GM23338 (cell line): ENCODE measurements around the gene SGSH. TPM values are rescaled to one million over a fixed set of nuclear protein-coding genes. Genes with fewer than 3 reads are reported as not detected.

ENCODE experiments used
- ATAC-seq: fragments of 200-7000 bp; cut with Tn5 transposase; 3 replicates; pipeline ENCODE4 v1.9.1; 2020
- DNase-seq: peaks from one replicate; pipeline ENCODE4 v3.0.0-alpha.2; 2015; ENCODE audit warnings: low spot score
- H2AFZ ChIP-seq: fragments of 200-600 bp; sonication (generic); 2 replicates; pipeline ENCODE4 v1.8.0; 2016; ENCODE audit warnings: antibody characterized with exemption, mild to moderate bottlenecking, moderate library complexity
- H3F3A ChIP-seq: fragments of 200-600 bp; sonication (generic); replicated peaks from 2 replicates; pipeline ENCODE4 v1.8.0; 2017; ENCODE audit warnings: antibody characterized with exemption, mixed run types, low read depth
- H3K27ac ChIP-seq: fragments of 200-600 bp; sonication (generic); 2 replicates; pipeline ENCODE4 v1.6.1; 2016; ENCODE audit warnings: low read depth
- H3K27me3 ChIP-seq: fragments of 200-600 bp; sonication (generic); 2 replicates; pipeline ENCODE4 v1.8.0; 2016; ENCODE audit warnings: mild to moderate bottlenecking, mixed run types, moderate library complexity; ENCODE audit not compliant: insufficient read depth
- H3K36me3 ChIP-seq: fragments of 200-600 bp; sonication (generic); 2 replicates; pipeline ENCODE4 v1.8.0; 2016; ENCODE audit warnings: mild to moderate bottlenecking; ENCODE audit not compliant: insufficient read depth
- H3K4me1 ChIP-seq: fragments of 200-600 bp; sonication (generic); 2 replicates; pipeline ENCODE4 v1.8.0; 2016; ENCODE audit warnings: mild to moderate bottlenecking, moderate library complexity; ENCODE audit not compliant: insufficient read depth
- H3K4me2 ChIP-seq: fragments of 200-600 bp; sonication (generic); 2 replicates; pipeline ENCODE4 v1.7.1; 2017; ENCODE audit warnings: mixed run types
- H3K4me3 ChIP-seq: fragments of 200-600 bp; sonication (generic); 2 replicates; pipeline ENCODE4 v1.6.1; 2016; ENCODE audit warnings: mixed run types
- H3K79me2 ChIP-seq: fragments of 200-600 bp; sonication (generic); replicated peaks from 2 replicates; pipeline ENCODE4 v1.8.0; 2017; ENCODE audit warnings: mild to moderate bottlenecking; ENCODE audit not compliant: insufficient read depth
- H3K9me2 ChIP-seq: fragments of 200-600 bp; sonication (generic); 2 replicates; pipeline ENCODE4 v1.8.0; 2017; ENCODE audit not compliant: insufficient read depth
- H4K20me1 ChIP-seq: fragments of 200-600 bp; sonication (generic); replicated peaks from 2 replicates; pipeline ENCODE4 v1.8.0; 2017; ENCODE audit warnings: mild to moderate bottlenecking; ENCODE audit not compliant: insufficient read depth
- H3K27ac Mint-ChIP-seq: 2 replicates; pipeline ENCODE4 v1.8.0; 2020; ENCODE audit warnings: inconsistent platforms, mild to moderate bottlenecking, moderate library complexity, mixed read lengths
- H3K27me3 Mint-ChIP-seq: 3 replicates; pipeline ENCODE4 v1.8.0; 2022; ENCODE audit warnings: low read depth, mild to moderate bottlenecking, moderate library complexity, mixed read lengths, inconsistent platforms; ENCODE audit not compliant: insufficient read depth, poor library complexity
- H3K36me3 Mint-ChIP-seq: 3 replicates; pipeline ENCODE4 v1.8.0; 2021; ENCODE audit warnings: low read depth, mild to moderate bottlenecking, inconsistent platforms, moderate library complexity, mixed read lengths
- H3K4me1 Mint-ChIP-seq: 3 replicates; pipeline ENCODE4 v1.8.0; 2020; ENCODE audit warnings: mild to moderate bottlenecking, inconsistent platforms, mixed read lengths
- H3K4me3 Mint-ChIP-seq: 3 replicates; pipeline ENCODE4 v1.8.0; 2021; ENCODE audit warnings: moderate library complexity, mild to moderate bottlenecking, inconsistent platforms, mixed read lengths
- H3K9me3 Mint-ChIP-seq: 3 replicates; pipeline ENCODE4 v1.8.0; 2020; ENCODE audit warnings: moderate library complexity, mild to moderate bottlenecking, inconsistent platforms, mixed read lengths
- ETS1 ChIP-seq: IDR thresholded peaks from 2 replicates; pipeline ENCODE4 v1.6.1; 2016; ENCODE audit warnings: antibody characterized with exemption
- JUNB ChIP-seq: IDR thresholded peaks from one replicate; pipeline ENCODE4 v1.6.1; 2016; ENCODE audit warnings: antibody characterized with exemption; ENCODE audit not compliant: unreplicated experiment
- NANOG ChIP-seq: IDR thresholded peaks from 2 replicates; pipeline ENCODE4 v1.6.1; 2016; ENCODE audit warnings: antibody characterized with exemption, borderline replicate concordance
- POLR2AphosphoS5 ChIP-seq: IDR thresholded peaks from 2 replicates; pipeline ENCODE4 v1.6.1; 2016; ENCODE audit warnings: antibody characterized with exemption, low read depth
- ZNF114 ChIP-seq: fragments of 250-450 bp; sonication (Bioruptor Pico); IDR thresholded peaks from 2 replicates; pipeline ENCODE4 v1.5.0; 2020; ENCODE audit warnings: mild to moderate bottlenecking, moderate library complexity
- ZNF462 ChIP-seq: fragments of 250-450 bp; sonication (Bioruptor Pico); IDR thresholded peaks from 2 replicates; pipeline ENCODE4 v1.5.0; 2020; ENCODE audit warnings: mild to moderate bottlenecking, moderate library complexity
- polyA plus RNA-seq: library from polyadenylated mRNA; unstranded; fragments of >200 nt; fragmentation: Nextera tagmentation; extraction: Ambion mirVana; gene quantifications from 2 replicates; pipeline ENCODE4 v1.2.1, GENCODE V29; 2016
- total RNA-seq: library from RNA; depleted of rRNA; stranded (reverse); fragments of >200 nt; shearing (Covaris generic); gene quantifications from 2 replicates; pipeline ENCODE4 v1.2.3, GENCODE V29; 2014

The SGSH gene
- total and polyA plus RNA-seq, 2 experiments from 2014 or later: 9.6 to 17.5 TPM

DNA sequence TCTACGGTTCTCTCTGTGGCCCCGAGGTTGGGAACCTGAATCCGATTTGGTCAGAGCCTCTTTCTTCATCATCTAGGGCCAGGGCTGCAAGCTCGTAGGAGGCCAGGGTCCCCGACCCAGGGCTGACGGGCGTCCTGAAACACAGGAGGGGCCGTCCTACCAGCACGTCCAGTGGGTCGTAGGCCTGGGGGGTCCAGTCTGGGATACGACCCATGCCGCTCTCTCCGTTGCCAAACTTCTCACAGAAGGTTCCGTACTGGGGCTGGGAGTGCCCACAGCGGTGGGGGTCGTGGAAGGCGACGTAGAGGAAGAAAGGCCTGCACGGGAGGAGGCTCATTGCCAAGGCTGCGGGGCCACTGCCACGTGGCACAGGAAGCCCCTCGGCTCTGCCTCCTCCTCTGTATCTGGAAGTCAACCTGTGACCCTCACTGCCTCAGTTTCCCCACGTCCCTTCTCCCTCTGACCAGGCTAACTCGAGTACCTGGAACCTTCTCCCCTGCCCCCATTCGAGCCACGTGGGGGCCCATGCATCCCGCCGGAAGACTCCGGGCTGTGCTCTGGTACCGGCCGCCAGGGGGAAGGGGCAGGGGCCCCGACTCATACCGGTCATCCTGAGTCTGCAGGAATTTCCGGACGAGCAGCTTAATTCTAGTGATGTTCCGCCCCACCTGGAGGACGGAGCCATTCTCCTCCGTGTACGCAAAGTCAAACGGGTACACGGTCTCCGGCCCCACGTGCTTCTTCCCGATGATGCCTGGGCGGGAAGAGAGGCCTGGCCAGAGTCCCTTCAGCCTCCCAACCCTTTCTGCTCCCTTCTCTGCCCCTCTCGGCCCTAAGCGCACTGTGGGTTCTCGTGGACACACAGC, 5.9 kb downstream of the SGSH start (continued):
- TF ChIP-seq ZNF462 (CRISPR knock-in tag) (no peak), NANOG (no peak)

DNA sequence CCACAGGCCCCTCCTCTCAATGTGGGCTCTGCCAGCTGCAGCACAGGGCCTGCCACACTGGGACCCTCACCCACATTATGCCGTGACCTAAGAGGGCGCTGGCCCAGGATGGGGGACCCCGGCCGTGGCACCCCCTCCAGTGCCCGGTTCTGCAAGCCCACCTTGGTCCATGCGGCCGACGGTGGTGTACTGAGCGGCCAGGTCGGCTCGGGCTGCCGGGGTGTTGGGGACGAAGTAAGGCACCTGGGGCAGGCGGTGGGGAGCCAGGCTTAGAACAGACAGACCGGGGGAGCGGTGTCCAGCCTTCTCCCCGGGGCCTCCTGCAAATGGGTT, 6.5 kb downstream of the SGSH start:
- Histone ChIP-seq H3K4me3 (no peak overlapping the region), H3K4me1 (no peaks in the 10 kb centered on the region), H3K27ac (no peak overlapping the region), H4K20me1 (no peaks in the 10 kb centered on the region), H3K9me2 (no peaks in the 10 kb centered on the region), H3K4me2 (no peak overlapping the region), H3K36me3 (no peaks in the 10 kb centered on the region; the same call in 1 of the 2 replicates), H3F3A (no peaks in the 10 kb centered on the region), H2AFZ (no peak overlapping the region), H3K79me2 (no peaks in the 10 kb centered on the region), H3K27me3 (no peaks in the 10 kb centered on the region)
- H3K9me3 Mint-ChIP-seq: no peaks in the 10 kb centered on the region
- no peak for DNase-seq
- H3K4me3 Mint-ChIP-seq: no peak overlapping the region
- no peaks in the 10 kb centered on the region for H3K4me1 Mint-ChIP-seq
- H3K36me3 Mint-ChIP-seq: peaks cover 26% of the 10 kb centered on the region
- no peak overlapping the region for H3K27ac Mint-ChIP-seq
- ATAC-seq: no peak
- peaks cover 9% of the 10 kb centered on the region for H3K27me3 Mint-ChIP-seq
- TF ChIP-seq ZNF462 (CRISPR knock-in tag): no peak
- no peak for TF ChIP-seq ZNF114 (CRISPR knock-in tag)
- no peak for TF ChIP-seq NANOG
- no peak for TF ChIP-seq JUNB
- TF ChIP-seq POLR2AphosphoS5: no peak
- no peak for TF ChIP-seq ETS1
